ENCODE results near the gene ILDR2. TPM values are rescaled to one million over a fixed set of nuclear protein-coding genes. Genes with fewer than 3 reads are reported as not detected.

Gene ILDR2
- total and polyA plus RNA-seq, 10 donors, result under 0.01 to 1.4 (median 0.25) TPM

DNA sequence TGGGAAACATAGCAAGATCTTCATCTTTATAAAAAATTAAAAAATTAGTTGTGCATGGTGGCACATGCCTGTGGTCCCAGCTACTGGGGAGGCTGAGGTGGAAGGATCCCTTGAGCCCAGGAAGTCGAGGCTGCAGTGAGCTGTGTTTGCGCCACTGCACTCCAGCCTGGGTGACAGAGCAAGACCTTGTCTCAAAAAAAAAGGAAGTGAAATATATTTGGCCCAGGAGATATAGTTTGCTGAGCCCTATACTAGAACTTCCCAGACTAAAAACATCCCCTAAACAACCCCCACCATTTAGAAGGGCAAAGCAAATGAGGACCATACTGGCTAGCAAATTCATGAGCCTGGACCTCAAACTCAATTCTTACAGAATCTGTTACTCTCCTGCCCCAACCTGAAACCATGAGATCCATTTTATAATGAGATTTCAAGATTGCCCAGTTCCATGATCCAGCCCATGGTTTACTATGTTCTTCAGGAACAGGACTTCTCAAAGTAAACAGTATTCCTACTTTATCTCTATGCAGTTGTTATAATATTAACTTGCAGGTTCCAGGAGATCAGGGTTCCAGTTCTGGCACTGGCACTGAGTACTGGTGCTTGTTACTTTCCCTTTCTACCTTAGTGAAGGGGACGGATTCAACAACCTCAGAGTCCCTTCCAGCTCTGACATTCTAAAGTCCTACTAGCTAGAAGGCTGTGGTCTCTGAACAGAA lies 50.4 kb downstream of the ILDR2 start:
- TF ChIP-seq POLR2A (IDR thresholded peaks at IDR 0.05) (no peak), POLR2AphosphoS5 (IDR thresholded peaks at IDR 0.05) (no peak)
- TF ChIP-seq, protein P1, sequence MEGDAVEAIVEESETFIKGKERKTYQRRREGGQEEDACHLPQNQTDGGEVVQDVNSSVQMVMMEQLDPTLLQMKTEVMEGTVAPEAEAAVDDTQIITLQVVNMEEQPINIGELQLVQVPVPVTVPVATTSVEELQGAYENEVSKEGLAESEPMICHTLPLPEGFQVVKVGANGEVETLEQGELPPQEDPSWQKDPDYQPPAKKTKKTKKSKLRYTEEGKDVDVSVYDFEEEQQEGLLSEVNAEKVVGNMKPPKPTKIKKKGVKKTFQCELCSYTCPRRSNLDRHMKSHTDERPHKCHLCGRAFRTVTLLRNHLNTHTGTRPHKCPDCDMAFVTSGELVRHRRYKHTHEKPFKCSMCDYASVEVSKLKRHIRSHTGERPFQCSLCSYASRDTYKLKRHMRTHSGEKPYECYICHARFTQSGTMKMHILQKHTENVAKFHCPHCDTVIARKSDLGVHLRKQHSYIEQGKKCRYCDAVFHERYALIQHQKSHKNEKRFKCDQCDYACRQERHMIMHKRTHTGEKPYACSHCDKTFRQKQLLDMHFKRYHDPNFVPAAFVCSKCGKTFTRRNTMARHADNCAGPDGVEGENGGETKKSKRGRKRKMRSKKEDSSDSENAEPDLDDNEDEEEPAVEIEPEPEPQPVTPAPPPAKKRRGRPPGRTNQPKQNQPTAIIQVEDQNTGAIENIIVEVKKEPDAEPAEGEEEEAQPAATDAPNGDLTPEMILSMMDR (IDR thresholded peaks at IDR 0.05 in 8 of 11, conservative IDR thresholded peaks at IDR 0.05 in 3 of 11), result no peak
- H3K4me1 ChIP-seq, result peaks cover 0 to 34% (median 12%) of the 10 kb centered on the region in 6 donors
- no peaks in the 10 kb centered on the region for H3K36me3 ChIP-seq
- peak; percentile 76 for DNase-seq
- WGBS, 5 donors, result 41 to 76% (median 50%) methylated on average over 3 of the region's 3 CpGs
- no peaks in the 10 kb centered on the region for H3K9me3 ChIP-seq
- H3K4me3 ChIP-seq, result no peak overlapping the region
- H3K27me3 ChIP-seq (replicated peaks in 1 of 7), result peaks cover 0 to 26% (median 19%) of the 10 kb centered on the region in 7 donors
- intact Hi-C loops (cut with DNase I; ENCODE audit: low total_unique reads), result no loop called here
- no peak overlapping the region for H3K27ac ChIP-seq

GRCh38 chr1:166920561-166921475 lies 54.5 kb downstream of the ILDR2 start:
- Histone ChIP-seq H3K9me3 (no peaks in the 10 kb centered on the region), H3K36me3 (no peaks in the 10 kb centered on the region), H3K27ac (no peak overlapping the region), H3K27me3 (replicated peaks in 1 of 7) (peaks cover 0 to 43% (median 30%) of the 10 kb centered on the region in 7 donors), H3K4me1 (peaks cover 0 to 34% (median 12%) of the 10 kb centered on the region in 6 donors), H3K4me3 (peak overlapping the region in 7 of 8 donors; percentile 29 to 68 (median 38))
- 7 to 18% (median 10%) methylated on average over 57 to 113 of the region's 113 CpGs for WGBS, 5 donors
- TF ChIP-seq POLR2AphosphoS5 (IDR thresholded peaks at IDR 0.05) (no peak), POLR2A (IDR thresholded peaks at IDR 0.05) (no peak)
- TF ChIP-seq, protein P1 (IDR thresholded peaks at IDR 0.05 in 8 of 11, conservative IDR thresholded peaks at IDR 0.05 in 3 of 11), result no peak
- intact Hi-C loops (cut with DNase I; ENCODE audit: low total_unique reads), result no loop called here
- DNase-seq, result peak; percentile 74

- H3K27ac ChIP-seq, result no peak overlapping the region
- intact Hi-C loops (cut with DNase I; ENCODE audit: low total_unique reads), result no loop called here
- WGBS, 5 donors, result 86 to 97% (median 88%) methylated on average over 2 of the region's 2 CpGs
Observed at GRCh38 chr1:166918956-166919316, 56.4 kb downstream of the ILDR2 start.

More at GRCh38 chr1:166918956-166919316, 56.4 kb downstream of the ILDR2 start:
- Histone ChIP-seq H3K4me1 (peaks cover 0 to 17% (median 10%) of the 10 kb centered on the region in 6 donors), H3K9me3 (no peaks in the 10 kb centered on the region), H3K36me3 (no peaks in the 10 kb centered on the region), H3K27me3 (replicated peaks in 1 of 7) (peaks cover 0 to 43% (median 30%) of the 10 kb centered on the region in 7 donors), H3K4me3 (no peak overlapping the region)
- DNase-seq, result no peak
- TF ChIP-seq POLR2A (IDR thresholded peaks at IDR 0.05) (no peak), POLR2AphosphoS5 (IDR thresholded peaks at IDR 0.05) (no peak)
- TF ChIP-seq, protein P1 (IDR thresholded peaks at IDR 0.05 in 8 of 11, conservative IDR thresholded peaks at IDR 0.05 in 3 of 11), result no peak
